ENCODE measurements around the gene TRPV4. TPM values are rescaled to one million over a fixed set of nuclear protein-coding genes. Genes with fewer than 3 reads are reported as not detected.
A peak's percentile ranks its signal among the peaks of the same experiment; 100 is the strongest.

Gene TRPV4
- total RNA-seq, 1 donor from 2014 or later, result 0.46 TPM

DNA sequence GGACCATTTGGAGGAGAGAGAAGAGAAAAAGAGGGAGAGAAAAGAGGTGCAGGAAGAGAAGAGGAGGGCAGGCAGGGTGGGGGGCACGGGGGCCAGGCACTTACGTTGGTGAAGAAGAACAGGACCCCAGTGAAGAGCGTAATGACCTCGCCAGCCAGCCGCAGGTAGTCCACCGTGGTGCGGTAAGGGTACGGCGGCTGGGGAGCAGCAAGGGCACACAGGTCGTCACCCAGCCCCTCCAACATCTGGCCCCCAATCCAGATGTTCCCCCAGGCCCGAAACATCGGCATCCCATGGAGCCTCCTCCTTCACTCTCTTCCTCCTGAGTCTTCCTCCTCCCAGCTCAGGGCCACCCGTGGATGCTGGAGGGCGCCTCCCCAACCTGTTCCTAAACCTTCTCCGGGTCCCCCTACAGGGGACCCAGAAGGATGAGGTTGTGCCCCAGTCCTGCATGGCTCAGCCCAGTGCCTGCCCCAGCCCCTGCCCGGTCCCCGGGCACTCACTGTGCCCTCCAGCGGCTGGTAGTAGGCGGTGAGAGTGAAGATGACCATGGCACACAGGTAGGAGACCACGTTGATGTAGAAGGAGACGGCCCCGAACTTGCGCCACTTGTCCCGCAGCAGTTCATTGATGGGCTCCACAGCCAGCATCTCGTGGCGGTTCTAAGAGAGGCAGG, 39.2 kb downstream of the TRPV4 start:
- intact Hi-C loops (cut with DNase I), result no loop called here
- no peak for DNase-seq (ENCODE audit: low spot score)

DNA sequence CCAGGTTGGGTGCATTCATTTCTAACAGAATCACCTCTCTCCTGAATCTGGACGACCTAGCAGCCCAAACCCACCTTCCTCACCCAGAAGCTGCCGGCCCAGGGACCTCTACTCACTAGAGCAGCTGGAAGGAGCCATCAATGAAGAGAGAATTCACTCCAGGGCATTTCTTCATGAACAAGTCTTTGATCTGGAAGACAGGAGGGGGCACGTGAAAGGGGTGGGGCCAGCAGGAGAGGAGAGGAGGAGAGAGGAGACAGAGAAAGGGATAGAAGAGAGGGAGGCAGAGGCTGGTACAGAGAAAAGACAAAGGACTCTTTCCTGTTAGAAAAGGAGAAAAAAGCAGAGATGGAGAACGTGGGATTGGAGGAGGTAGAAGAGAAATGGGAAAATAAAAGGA, 39.8 kb downstream of the TRPV4 start:
- DNase-seq (ENCODE audit: low spot score), result no peak
- intact Hi-C loops (cut with DNase I), result no loop called here

GRCh38 chr12:109792992-109793391, 40.2 kb downstream of the TRPV4 start:
- intact Hi-C loops (cut with DNase I), result no loop called here

GRCh38 chr12:109789526-109790048, 43.6 kb downstream of the TRPV4 start:
- intact Hi-C loops (cut with DNase I), result no loop called here
- DNase-seq (ENCODE audit: low spot score), result no peak

More at GRCh38 chr12:109792992-109793391, 40.2 kb downstream of the TRPV4 start:
- no peak for DNase-seq (ENCODE audit: low spot score)

GRCh38 chr12:109786799-109787198, 46.4 kb downstream of the TRPV4 start:
- DNase-seq (ENCODE audit: low spot score), result no peak
- intact Hi-C loops (cut with DNase I), result no loop called here

DNA sequence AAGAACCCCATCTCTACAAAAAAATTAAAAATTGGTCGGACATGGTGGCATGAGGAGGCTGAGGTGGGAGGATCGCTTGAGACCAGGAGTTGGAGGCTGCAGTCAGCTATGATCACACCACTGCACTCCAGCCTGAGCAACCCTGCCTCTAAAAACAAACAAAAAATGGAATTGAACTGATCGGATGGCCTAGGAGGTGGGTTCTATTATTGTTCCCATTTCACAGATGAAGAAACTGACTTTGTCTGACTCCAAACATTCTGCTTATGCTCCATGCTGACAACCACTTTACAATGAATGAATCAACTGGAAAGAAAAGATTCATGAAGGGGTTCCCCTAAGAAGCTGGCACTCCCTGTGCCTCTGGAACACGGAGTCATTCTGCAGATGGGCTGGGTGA, 47.3 kb downstream of the TRPV4 start:
- intact Hi-C loops (cut with DNase I), result no loop called here
- DNase-seq (ENCODE audit: low spot score), result no peak

DNA sequence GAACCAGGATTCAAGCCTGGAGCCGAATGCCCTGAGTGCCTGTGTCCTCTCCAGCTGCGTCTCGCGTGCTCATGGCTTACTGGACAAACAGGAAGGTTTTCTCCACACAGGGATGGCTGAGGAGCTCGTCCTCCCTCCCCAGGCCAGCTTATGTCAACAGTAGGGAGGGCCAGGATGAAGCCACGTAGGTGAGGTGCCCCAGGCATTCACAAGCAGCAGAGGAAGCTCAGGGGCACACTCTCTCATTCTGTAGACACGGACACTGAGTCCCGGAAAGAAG, 49.3 kb downstream of the TRPV4 start:
- no peak for DNase-seq (ENCODE audit: low spot score)
- intact Hi-C loops (cut with DNase I), result no loop called here

GRCh38 chr12:109783135-109783964, 49.8 kb downstream of the TRPV4 start:
- intact Hi-C loops (cut with DNase I), result no loop called here
- DNase-seq (ENCODE audit: low spot score), result no peak

DNA sequence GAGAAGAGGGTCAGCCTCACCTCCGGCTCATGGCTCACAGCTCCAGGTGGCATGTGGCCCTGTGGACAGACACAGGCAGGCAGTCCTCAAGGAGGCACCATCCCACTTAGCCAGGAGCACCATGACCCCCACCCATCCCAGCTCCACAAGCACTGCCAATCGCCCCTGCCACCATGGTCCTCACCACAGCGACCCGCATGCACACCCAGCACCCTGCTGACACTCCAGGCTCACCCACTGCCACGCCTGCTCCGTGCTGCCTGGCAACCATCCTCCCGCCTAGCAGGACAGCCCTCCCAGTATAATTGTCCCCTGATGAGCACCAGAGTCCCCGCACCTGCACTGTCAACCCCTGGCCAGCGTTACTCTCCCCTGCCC, 50.9 kb downstream of the TRPV4 start:
- DNase-seq (ENCODE audit: low spot score), result no peak
- intact Hi-C loops (cut with DNase I), result no loop called here

DNA sequence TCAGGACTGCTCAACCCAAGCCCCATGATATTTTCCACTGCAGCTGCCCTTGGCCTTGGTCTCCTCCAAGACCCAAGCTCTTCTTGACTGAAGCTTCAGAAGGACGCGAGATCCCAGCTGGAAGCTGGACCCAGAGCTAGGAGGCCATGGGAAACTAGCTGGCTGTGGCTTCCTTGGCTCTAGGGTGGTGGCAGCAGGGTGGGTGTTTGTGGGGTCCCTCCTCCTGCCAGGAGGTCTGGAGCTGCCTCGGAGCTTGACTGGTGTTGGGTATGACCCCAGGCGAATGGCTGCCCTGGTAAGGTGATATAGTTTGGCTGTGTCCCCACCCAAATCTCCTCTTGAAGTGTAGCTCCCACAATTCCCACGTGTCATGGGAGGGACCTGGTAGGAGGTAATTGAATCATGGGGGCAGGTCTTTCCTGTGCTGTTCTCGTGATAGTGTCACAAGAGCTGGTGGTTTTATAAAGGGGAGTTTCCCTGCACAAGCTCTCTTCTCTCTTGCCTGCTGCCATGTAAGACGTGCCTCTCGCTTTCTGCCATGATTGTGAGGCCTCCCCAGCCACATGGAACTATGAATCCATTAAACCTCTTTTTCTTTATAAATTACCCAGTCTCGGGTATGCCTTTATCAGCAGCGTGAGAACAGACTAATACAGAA, 51.4 kb downstream of the TRPV4 start:
- intact Hi-C loops (cut with DNase I), result no loop called here
- no peak for DNase-seq (ENCODE audit: low spot score)

DNA sequence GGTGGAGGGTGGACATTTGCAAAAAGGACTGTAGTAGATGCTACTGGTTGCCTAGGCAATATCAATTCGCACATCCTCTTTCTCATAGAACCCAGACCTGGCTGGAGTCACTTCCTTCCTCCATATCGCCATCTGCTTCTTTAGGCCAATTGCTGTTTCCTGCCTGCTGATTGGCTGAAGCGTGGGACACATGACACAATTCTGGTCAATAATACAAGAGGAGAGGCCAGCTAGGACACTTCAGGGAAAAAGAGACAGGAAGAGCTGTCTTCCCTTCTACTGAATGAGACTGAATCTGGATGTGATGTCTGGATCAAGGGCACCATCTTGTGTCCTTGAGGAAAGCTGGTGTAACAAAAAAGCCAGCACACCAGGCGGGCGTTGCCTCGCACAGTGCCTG, 53.8 kb downstream of the TRPV4 start:
- intact Hi-C loops (cut with DNase I), result loop anchor here (10.0 kb wide), 1 partner anchor 355 kb away; no protein-coding TSS in a partner anchor
- no peak for DNase-seq (ENCODE audit: low spot score)

GRCh38 chr12:109778684-109779083, 54.5 kb downstream of the TRPV4 start:
- intact Hi-C loops (cut with DNase I), result loop anchor here (10.0 kb wide), 1 partner anchor 354 kb away; no protein-coding TSS in a partner anchor
- DNase-seq (ENCODE audit: low spot score), result no peak

DNA sequence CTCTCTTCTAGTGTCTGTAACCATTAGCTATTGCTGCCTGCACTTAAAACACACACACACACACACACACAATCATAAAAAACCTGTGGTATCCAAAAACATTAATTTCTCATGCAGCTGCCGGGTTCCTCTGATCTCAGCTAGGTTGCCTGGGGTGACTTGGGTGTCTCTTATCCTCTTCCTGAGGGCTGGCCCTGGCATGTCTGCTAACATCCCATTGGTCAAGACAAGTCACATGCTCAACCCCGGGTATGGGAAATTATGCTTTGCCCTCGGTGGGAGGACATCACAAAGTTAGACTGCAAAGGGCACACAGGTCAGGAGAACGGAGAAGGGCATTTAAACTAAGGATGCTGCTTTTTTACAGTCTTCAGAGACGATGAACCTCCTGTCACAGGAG, 55.7 kb downstream of the TRPV4 start:
- no peak for DNase-seq (ENCODE audit: low spot score)

GRCh38 chr12:109776624-109777023, 56.6 kb downstream of the TRPV4 start:
- DNase-seq (ENCODE audit: low spot score), result no peak

More for the DNA sequence above, 55.7 kb downstream of the TRPV4 start:
- intact Hi-C loops (cut with DNase I), result loop anchor here (2.0 to 10.0 kb wide), 2 partner anchors 63 to 353 kb away; no protein-coding TSS in a partner anchor

DNA sequence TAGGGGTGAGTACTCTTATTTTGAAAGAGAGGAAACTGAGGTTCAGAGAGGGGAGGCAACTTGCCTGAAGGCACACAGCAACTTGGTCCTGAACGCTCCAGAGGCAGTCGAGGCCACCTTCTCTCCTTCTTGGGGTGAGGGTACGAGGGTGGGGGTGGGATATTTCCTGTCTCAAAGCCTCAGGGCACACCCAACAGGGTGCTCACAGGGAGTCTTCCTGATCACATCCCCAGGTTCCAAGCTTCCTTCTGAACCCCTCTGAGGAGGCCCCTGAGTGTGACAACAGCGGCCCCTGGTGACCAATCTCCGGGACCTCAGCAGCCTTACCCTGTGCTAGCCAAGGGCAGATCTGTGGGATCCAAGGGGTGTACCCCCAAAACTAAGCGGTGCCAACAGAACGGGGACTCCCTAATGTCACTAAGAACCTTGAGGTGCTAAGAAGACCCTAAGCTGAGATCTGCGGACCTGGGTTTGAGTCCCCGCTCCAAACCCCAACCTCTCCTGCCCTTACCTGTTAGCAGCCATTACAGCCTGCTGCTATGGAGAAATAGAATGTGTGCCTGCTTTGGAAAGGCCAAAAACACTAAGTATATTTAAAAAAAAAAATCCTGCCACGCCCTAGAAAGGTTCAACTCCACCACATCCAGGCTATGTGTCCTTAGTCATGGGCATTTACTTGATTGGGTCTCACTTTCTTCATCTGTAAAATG, 57.9 kb downstream of the TRPV4 start:
- intact Hi-C loops (cut with DNase I), result loop anchor here (1.0 to 10.0 kb wide), 3 partner anchors 178 to 351 kb away; no protein-coding TSS in a partner anchor
- DNase-seq (ENCODE audit: low spot score), result peak; percentile 87

More at GRCh38 chr12:109776624-109777023, 56.6 kb downstream of the TRPV4 start:
- intact Hi-C loops (cut with DNase I), result loop anchor here (2.0 to 10.0 kb wide), 2 partner anchors 62 to 352 kb away; no protein-coding TSS in a partner anchor

DNA sequence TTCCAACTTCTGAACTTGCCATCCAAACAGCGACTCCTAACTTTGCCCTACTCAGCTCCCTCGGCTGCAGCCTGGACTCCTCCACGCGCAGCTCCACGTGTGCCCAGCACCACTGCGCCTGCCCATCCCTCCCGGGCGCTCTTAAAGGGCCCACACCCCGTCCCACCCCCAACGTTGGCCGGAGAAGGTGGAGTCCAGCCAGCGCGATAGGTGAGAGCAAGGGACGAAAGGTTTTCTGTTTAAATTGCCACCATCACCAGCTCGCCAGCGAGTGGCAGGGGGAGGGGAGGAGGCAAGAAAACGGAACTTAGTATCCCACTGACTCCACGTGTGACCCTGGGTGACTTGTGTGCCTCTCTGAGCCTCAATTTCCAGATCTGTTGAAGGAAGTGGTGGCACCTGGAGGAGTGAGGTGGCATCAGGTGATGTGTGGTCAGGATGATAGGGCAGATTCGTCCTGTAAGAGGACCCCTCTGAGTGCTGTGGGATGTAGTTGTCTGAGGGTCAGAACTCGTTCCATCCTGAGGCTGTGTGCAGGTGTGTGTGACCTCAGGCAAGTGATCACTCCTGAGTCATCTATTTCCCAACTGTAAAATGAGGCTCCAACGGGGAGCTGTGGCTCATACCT, 59.7 kb downstream of the TRPV4 start:
- DNase-seq (ENCODE audit: low spot score), result no peak
- intact Hi-C loops (cut with DNase I), result loop anchor here (2.0 to 10.0 kb wide), 2 partner anchors 255 to 349 kb away; no protein-coding TSS in a partner anchor

DNA sequence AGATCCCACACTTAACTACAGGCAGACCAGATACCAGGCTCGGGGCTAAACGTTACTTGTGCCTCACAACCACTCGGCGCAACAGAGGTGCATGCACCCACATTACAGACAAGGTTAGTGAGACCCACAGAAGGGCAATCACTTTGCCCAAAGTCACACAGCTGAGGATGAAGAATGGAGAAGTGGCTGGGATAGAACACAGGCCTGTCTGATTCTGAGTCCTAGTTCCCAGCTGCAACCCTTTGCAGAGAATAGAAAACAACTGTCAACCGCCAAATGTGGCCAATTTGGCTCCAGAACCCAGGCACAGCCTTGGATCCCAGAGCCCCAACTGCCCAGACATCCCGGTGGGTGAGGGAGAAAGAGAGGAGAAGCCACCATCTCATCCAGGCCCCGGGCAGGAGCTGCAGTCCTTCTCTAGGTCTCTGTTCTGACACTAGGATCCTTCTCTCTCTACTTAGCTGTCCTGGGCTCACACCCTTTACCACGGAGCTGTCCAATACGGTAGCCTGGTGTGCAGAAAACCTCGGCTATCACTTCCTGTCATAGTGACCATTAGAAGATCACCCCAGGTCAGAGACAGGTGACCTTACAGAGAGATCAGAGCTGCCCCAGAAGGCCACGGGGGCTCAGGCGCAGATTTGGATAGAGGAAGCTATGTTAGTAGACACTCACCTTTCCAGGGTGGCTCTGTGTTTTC, 60.4 kb downstream of the TRPV4 start:
- DNase-seq (ENCODE audit: low spot score), result peak; percentile 74
- intact Hi-C loops (cut with DNase I), result loop anchor here (10.0 kb wide), 1 partner anchor 348 kb away; no protein-coding TSS in a partner anchor

All from cardiac septum (tissue), 1 donor.